MM.1S (cell line): Measurements from ENCODE around the gene FRYL.

ENCODE experiments used
- CTCF ChIP-seq: fragments of 300-600 bp; sonication (generic); IDR thresholded peaks from 2 replicates; pipeline ENCODE4 v1.5.1; 2016; ENCODE audit warnings: antibody characterized with exemption, low read length, mixed read lengths
- EZH2 ChIP-seq: fragments of 300-600 bp; sonication (generic); optimal IDR thresholded peaks from 2 replicates; pipeline ENCODE3; 2017; ENCODE audit warnings: low read depth, mild to moderate bottlenecking, antibody characterized with exemption, low read length, mixed read lengths
- EZH2phosphoT487 ChIP-seq: fragments of 300-600 bp; sonication (generic); IDR thresholded peaks from 2 replicates; pipeline ENCODE4 v1.6.1; 2018; ENCODE audit warnings: antibody characterized with exemption, low read length

DNA sequence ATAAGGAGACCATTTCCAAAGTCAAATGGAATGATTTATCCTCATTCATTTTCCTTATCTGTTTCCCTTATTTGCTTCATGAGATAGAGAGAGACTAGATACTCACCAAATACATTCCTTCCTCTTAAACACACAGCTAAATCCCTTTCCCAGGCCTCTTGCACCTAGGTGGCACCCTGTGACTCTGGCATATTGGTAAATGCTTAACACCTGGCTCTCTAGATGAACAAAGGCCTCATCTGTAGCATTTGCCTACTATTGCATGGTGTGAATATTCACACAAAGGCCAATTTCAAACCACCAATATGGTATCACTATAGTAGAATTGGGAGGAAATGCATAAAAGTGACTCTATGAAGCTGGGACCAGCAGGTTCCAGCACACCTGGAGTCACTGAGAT lies 319.1 kb downstream of the FRYL start:
- no peak for TF ChIP-seq EZH2
- TF ChIP-seq CTCF: no peak
- TF ChIP-seq EZH2phosphoT487: no peak
